GM18507 (cell line): Measurements from ENCODE around the gene MFAP2.
"Not testable (repeated sequence)": the region's sequence is repeated elsewhere in the genome, so short reads cannot be mapped to it uniquely, and the experiment has no call there.

Experiments
- DNase-seq: peaks from one replicate; pipeline ENCODE4 v3.0.0; 2011; ENCODE audit warnings: low read depth; ENCODE audit not compliant: insufficient read length; ENCODE audit errors: extremely low spot score
- FAIRE-seq: peaks from 2 replicates; lab custom pipeline; 2011; peaks lifted over from hg19 to GRCh38; lab: Jason Lieb, UNC

MFAP2 gene

DNA sequence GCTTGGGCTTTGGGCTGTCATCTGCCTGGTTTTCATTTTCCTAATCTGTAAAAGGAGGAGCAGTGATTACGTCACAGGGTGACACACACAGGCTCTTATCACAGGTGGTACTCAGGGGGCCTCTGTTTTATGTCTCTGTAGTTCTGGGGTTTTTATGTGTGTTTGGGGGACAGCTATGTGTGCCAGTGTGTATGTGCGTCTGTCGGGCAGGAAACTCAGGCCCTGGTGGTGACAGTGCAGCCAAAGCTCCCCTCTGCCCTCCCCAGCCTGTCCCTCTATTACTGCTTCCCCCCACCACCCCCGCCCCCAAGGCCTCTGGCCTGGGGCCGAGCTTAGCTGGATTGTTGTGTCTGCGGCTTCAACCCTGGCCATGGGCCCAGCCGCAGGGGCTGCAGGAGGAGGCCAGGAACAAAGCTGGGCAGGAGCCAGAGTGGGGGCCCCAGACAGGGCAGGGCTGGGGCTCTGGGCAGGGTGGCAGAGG is 13.3 kb downstream of the MFAP2 start:
- FAIRE-seq = no peak
- DNase-seq = no peak

GRCh38 chr1:16966282-16966681 is 14.1 kb downstream of the MFAP2 start:
- FAIRE-seq = no peak

GRCh38 chr1:16965486-16966067 is 14.8 kb downstream of the MFAP2 start:
- DNase-seq = no peak
- no peak for FAIRE-seq

More at GRCh38 chr1:16966282-16966681, 14.1 kb downstream of the MFAP2 start:
- no peak for DNase-seq

- FAIRE-seq, DNase-seq: not testable (repeated sequence)
Observed at GRCh38 chr1:16964169-16964568, 16.3 kb downstream of the MFAP2 start.

DNA sequence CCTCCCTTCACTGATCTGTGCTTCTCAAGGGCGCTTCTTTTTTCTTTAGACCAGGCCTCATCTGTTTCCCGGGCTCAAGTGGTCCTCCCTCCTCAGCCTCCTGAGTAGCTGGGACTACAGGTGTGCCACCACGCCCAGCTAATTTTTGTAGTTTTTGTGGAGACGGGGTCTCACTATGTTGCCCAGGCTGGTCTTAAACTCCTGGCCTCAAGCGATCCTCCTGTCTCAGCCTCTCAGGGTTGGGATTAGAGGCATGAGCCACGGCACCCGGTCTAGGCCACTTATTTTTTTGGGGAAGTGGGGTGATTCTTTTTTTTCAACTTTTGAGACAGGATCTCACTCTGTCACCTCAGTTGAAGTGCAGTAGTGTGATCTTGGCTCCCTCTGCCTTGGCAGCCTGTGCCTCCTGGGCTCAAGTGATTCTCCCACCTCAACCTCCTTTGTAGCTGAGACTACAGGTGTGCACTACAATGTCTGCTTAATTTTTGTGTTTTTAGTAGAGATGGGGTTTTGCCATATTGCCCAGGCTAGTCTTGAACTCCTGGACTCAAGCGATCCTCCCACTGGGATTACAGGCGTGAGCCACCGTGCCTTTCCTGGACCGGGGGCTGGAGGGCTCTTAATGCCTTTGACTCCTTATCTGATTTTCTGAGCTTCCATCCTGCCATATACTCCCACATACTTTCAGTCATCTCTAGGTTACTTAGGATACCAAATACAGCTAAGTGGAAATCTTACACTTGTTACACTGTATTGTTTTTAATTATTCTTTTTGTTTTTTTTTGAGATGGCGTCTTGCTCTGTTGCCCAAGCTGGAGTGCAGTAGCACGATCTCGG is 18.9 kb downstream of the MFAP2 start:
- FAIRE-seq = no peak
- DNase-seq = no peak

- FAIRE-seq (peak; percentile 91), DNase-seq (peak; percentile 47)
Observed at GRCh38 chr1:16960560-16961296, 19.7 kb downstream of the MFAP2 start.

DNA sequence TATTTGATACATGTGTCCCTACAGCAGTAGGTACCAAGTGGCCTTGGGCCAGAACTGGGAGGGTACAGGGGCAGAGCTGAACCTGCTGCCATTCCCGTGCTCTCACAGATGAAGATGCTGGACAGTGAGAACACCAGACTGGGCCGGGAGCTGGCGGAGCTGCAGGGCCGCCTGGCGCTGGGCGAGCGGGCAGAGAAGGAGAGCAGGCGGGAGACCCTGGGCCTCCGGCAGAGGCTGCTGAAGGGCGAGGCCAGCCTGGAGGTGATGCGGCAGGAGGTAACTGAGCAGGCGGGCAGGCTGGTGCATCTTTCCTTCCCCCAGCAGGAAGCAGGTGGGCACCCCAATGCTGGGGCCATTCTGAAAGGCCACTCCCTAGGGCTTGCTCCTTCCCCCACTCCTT is 21.9 kb downstream of the MFAP2 start:
- DNase-seq (no peak), FAIRE-seq (no peak)

GRCh38 chr1:16957731-16958130 is 22.7 kb downstream of the MFAP2 start:
- FAIRE-seq = no peak

GRCh38 chr1:16956775-16957174 is 23.6 kb downstream of the MFAP2 start:
- FAIRE-seq (no peak), DNase-seq (no peak)

More at GRCh38 chr1:16957731-16958130, 22.7 kb downstream of the MFAP2 start:
- no peak for DNase-seq

- DNase-seq (no peak), FAIRE-seq (no peak)
Observed at GRCh38 chr1:16955186-16955585, 25.2 kb downstream of the MFAP2 start.

DNA sequence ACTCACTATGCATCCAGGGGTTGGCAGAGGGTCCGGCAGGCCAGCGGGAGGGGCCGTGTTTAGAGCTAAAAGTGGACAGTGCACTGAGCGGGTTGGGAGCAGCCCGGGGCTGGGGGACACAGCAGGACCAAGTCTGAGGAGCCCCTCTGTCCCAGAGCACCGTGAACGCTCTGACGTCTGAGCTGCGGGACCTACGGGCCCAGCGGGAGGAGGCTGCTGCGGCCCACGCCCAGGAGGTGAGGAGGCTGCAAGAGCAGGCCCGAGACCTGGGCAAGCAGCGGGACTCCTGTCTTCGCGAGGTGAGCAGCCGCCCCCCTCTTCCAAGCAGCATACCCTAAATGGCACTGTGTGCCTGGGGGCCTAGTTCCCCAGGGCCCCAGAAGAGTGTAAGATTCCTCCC is 25.8 kb downstream of the MFAP2 start:
- FAIRE-seq = no peak

GRCh38 chr1:16952376-16952775 is 28.0 kb downstream of the MFAP2 start:
- DNase-seq, FAIRE-seq: not testable (repeated sequence)

More for the DNA sequence above, 25.8 kb downstream of the MFAP2 start:
- DNase-seq = no peak

DNA sequence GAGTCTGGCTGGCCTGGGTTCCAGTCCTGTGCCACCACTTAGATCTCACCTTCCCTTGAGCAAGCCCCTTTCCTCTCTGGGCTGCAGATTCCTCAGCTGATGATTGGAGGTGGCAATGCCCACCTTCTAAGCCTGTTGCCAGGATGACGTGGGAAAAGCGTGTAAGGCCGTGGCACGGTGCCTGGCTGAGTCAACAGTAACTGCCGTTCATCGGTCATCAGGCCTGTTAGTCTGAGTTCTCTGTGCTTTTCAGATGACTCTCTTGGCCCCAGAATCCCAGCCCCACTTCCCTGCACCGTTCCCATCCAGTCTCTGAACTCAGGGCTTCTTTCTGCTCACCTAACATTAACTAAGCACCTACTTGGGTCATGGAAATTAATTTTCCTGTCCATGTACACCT is 31.4 kb downstream of the MFAP2 start:
- DNase-seq = not testable (repeated sequence)
- FAIRE-seq = peak; percentile 45

- not testable (repeated sequence) for DNase-seq, FAIRE-seq
Observed at GRCh38 chr1:16948282-16948891, 32.0 kb downstream of the MFAP2 start.

DNA sequence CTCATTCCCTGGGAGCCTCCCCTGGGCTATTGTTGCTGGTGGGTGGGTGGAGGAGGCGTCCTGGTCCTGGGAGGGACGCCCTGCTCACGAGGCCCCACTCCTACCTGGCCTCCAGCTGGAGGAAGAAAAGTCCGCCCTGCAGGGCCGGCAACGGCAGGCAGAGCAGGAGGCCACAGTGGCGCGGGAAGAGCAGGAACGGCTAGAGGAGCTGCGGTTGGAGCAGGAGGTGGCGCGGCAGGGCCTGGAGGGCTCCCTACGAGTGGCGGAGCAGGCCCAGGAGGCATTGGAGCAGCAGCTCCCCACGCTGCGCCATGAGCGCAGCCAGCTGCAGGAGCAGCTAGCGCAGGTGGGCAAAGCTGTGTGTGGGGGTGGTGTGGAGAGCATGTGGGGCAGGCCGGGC is 33.8 kb downstream of the MFAP2 start:
- FAIRE-seq = no peak

DNA sequence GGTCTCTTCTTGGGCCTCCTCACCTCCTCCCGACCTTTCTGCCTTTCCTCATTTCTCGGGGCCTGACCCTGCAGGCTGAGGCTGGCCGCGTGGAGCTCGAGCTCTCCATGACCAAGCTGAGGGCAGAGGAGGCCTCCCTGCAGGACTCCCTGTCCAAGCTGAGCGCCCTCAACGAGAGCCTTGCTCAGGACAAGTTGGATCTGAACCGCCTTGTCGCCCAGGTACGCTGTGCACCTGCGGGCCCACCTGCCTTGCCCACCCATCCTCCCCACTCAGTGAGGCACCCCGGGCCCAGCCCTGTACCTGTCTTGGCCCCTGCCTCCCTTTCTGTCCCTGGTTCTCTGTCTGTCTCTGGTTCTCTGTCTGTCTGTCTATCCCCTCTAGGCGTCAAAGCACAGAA is 34.2 kb downstream of the MFAP2 start:
- not testable (repeated sequence) for FAIRE-seq, DNase-seq

More for the DNA sequence above, 33.8 kb downstream of the MFAP2 start:
- no peak for DNase-seq

- DNase-seq, FAIRE-seq: not testable (repeated sequence)
Observed at GRCh38 chr1:16945512-16945911, 34.9 kb downstream of the MFAP2 start.

DNA sequence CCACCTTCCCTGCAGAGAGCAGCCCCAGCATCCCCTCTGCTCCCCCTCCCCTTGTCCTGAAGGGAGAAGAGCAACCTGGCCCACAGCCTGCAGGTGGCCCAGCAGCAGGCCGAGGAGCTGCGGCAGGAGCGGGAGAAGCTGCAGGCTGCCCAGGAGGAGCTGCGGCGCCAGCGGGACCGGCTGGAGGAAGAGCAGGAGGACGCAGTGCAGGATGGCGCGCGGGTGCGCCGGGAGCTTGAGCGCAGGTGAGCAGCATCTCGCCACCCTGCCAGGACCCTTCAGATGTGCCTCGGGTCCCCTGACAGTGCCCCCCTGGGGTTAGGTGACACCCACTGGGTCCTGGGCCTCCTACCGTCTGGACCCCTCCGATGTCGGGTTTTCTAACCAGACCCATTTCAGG is 36.4 kb downstream of the MFAP2 start:
- no peak for DNase-seq
- no peak for FAIRE-seq

DNA sequence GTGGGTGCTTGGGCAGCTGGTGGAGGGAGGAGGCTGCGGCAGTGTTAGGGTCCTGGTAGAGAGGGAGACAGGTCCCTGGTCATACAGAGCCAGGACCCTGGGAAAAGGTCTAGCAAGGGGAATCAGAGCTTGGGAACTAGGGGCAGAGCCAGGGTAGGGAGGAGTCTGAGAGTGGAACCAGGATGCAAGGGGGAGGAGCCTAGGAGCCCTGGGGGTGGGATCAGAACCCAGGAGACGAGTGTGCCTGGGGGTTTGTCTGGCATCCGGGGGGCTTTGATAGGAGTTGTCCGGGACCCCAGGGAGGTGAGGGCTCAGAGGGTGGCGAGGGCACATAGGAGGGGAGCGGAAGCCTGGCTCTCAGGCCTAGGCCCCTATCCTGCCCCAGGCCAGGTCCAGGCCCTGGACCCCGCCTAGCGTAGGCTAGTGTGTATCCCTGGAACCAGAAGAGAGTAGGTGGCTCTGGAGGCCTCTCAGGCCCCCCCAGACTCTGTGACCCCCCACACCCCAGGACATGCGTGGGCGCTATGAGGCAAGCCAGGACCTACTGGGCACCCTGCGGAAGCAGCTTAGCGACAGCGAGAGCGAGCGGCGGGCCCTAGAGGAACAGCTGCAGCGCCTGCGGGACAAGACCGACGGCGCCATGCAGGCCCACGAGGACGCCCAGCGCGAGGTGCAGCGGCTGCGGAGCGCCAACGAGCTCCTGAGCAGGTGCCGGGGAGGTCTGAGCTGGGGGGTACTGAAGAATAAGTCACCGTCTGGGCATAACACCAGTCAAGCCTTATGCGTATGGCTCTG is 40.8 kb downstream of the MFAP2 start:
- not testable (repeated sequence) for FAIRE-seq, DNase-seq
